Activated effector memory CD4-positive, alpha-beta T cell treated with Interleukin-2 at 50 U/mL for 16 hours (primary cell): ENCODE results near the gene PFDN1.
"Not testable (repeated sequence)": the region's sequence is repeated elsewhere in the genome, so short reads cannot be mapped to it uniquely, and the experiment has no call there.

Experiments used
- DNase-seq: peaks from one replicate; pipeline ENCODE4 v3.0.0-alpha.2; 2020

The PFDN1 gene

GRCh38 chr5:140302786-140303639 lies at the start of gene PFDN1:
PFDN1 (minus strand) TSS chr5:140303101; CDS start chr5:140303073, 28 bp downstream.
- peak; percentile 84 for DNase-seq

GRCh38 chr5:140351609-140352334 lies 48.9 kb upstream of the PFDN1 start:
- no peak for DNase-seq

GRCh38 chr5:140349244-140349643 lies 46.3 kb upstream of the PFDN1 start:
- no peak for DNase-seq

GRCh38 chr5:140348104-140348503 lies 45.2 kb upstream of the PFDN1 start:
- no peak for DNase-seq

GRCh38 chr5:140347360-140347759 lies 44.5 kb upstream of the PFDN1 start:
- no peak for DNase-seq

GRCh38 chr5:140346348-140347221 lies 43.7 kb upstream of the PFDN1 start, which contains the start of gene HBEGF:
HBEGF (minus strand) TSS chr5:140346603; CDS start chr5:140346328, 275 bp downstream.
- peak; percentile 35 for DNase-seq

GRCh38 chr5:140345919-140346347 lies 43.0 kb upstream of the PFDN1 start:
- no peak for DNase-seq

GRCh38 chr5:140344683-140345423 lies 42.0 kb upstream of the PFDN1 start:
- no peak for DNase-seq

- not testable (repeated sequence) for DNase-seq
Measured at GRCh38 chr5:140343849-140344248, 40.9 kb upstream of the PFDN1 start.

- DNase-seq: no peak
Measured at GRCh38 chr5:140342896-140343295, 40.0 kb upstream of the PFDN1 start.

- no peak for DNase-seq
Measured at GRCh38 chr5:140342287-140342686, 39.4 kb upstream of the PFDN1 start.

- DNase-seq: no peak
Measured at GRCh38 chr5:140341591-140341990, 38.7 kb upstream of the PFDN1 start.

- no peak for DNase-seq
Measured at GRCh38 chr5:140340605-140341121, 37.8 kb upstream of the PFDN1 start.

GRCh38 chr5:140339636-140340035 lies 36.7 kb upstream of the PFDN1 start:
- DNase-seq: no peak

- no peak for DNase-seq
Measured at GRCh38 chr5:140338908-140339307, 36.0 kb upstream of the PFDN1 start.

GRCh38 chr5:140338336-140338735 lies 35.4 kb upstream of the PFDN1 start:
- DNase-seq: no peak

GRCh38 chr5:140337880-140338279 lies 35.0 kb upstream of the PFDN1 start:
- no peak for DNase-seq

GRCh38 chr5:140336388-140336787 lies 33.5 kb upstream of the PFDN1 start:
- DNase-seq: no peak

GRCh38 chr5:140331638-140332037 lies 28.7 kb upstream of the PFDN1 start:
- DNase-seq: no peak

GRCh38 chr5:140329739-140330481 lies 27.0 kb upstream of the PFDN1 start:
- no peak for DNase-seq
